ENCODE measurements around the gene HSD3B7. TPM values are rescaled to one million over a fixed set of nuclear protein-coding genes. Genes with fewer than 3 reads are reported as not detected.

Gene HSD3B7
- polyA plus RNA-seq, 10 donors = 7.1 to 13.8 (median 9.8) TPM

GRCh38 chr16:30956601-30957455 lies 28.2 kb upstream of the HSD3B7 start:
- peak; percentile 78 to 89 (median 83) for DNase-seq

DNA sequence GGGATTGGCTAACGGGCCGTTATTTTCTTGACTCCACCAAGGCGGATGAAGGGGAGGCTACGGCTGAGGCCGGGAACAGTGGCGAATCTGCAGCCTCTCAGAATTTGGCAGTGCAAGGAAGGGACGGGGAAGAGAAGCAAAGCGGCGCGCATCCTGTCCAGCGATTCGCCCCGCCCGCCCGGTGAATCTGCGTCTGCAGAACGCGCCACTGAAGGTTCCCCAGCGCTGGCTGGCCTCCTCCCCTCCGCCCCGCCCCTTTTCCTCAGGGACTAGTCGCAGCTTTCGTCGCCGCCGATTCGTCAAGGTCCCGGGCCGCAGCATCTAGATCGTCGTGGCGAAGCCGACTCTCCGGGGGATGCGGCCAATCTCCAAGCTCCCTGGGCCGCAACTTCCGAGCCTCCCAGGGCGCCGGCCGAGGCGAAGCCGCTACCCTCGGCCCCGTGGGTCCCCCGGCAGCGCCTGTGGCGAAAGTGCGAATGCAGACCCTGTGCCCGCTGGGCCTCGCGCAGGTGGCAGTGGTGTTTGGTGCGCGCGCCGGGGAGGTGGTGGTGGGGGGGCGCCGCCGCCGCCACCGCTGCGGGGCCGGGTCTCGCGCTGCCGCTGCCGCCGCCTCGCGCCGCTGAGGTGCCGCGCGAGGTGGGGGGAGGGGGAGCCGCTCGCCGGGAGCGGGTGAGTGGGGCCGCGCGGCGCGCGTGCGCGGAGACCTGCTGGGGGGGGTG lies 27.4 kb upstream of the HSD3B7 start, which contains the start of gene SETD1A:
SETD1A (plus strand) TSS at position 299 of the 719 bp plus-strand sequence. CDS start 978 bp downstream, outside the sequence.
- DNase-seq = peak; percentile 96 to 98 (median 96)

- DNase-seq = peak in 1 of 3 donors; percentile 70
Observed at GRCh38 chr16:30958175-30959079, 26.6 kb upstream of the HSD3B7 start.

DNA sequence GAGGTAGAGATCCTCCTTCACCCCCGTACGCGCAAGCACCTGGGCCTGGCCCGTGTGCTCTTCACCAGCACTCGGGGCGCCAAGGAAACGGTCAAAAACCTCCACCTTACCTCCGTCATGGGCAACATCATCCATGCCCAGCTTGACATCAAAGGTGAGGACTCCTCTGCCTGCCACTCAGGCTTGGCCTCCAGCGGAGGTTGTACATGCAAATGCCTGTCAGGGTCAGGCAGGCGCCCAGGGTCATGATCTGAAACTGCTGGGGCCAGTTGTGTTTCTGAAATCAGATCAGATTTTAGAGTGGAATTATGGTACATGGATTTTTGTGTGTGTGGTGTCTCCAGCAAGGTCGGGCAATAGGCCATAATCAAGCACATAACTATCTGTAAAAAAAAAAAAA lies 23.6 kb upstream of the HSD3B7 start:
- DNase-seq = no peak

- no peak for DNase-seq
Observed at GRCh38 chr16:30963925-30964511, 21.0 kb upstream of the HSD3B7 start.

DNA sequence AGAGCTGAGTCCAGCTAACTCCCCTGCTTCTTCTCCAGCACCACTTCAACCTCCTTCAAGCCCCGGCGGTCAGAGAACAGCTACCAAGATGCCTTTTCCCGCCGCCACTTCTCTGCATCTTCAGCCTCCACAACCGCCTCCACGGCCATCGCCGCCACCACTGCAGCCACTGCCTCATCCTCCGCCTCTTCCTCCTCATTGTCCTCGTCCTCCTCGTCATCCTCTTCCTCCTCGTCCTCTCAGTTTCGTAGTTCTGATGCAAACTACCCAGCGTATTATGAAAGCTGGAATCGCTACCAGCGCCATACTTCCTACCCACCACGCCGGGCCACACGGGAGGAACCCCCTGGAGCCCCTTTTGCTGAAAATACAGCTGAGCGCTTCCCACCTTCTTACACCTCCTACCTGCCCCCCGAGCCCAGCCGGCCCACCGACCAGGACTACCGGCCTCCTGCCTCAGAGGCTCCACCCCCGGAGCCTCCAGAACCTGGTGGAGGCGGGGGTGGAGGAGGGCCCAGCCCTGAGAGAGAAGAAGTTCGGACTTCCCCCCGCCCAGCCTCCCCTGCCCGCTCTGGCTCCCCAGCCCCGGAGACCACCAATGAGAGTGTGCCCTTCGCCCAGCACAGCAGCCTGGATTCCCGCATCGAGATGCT lies 20.3 kb upstream of the HSD3B7 start:
- DNase-seq = no peak

DNA sequence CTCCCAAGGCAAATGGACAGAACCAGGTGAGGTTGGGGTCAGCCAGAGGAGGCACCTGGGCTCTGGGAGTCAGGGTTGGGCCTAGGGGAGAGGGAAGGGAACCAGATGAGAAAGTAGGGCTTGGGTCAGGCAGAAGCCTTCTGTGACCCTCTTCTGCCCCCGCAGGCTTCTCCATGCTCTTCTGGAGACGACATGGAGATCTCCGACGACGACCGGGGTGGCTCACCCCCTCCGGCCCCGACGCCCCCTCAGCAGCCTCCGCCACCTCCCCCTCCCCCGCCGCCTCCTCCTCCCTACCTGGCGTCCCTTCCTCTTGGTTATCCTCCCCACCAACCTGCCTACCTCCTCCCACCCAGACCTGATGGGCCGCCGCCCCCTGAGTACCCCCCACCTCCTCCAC lies 19.6 kb upstream of the HSD3B7 start:
- no peak for DNase-seq

GRCh38 chr16:30966033-30966619 lies 18.9 kb upstream of the HSD3B7 start:
- no peak for DNase-seq

- DNase-seq = no peak
Observed at GRCh38 chr16:30967795-30968194, 17.2 kb upstream of the HSD3B7 start.

- DNase-seq = no peak
Observed at GRCh38 chr16:30969246-30969842, 15.7 kb upstream of the HSD3B7 start.

DNA sequence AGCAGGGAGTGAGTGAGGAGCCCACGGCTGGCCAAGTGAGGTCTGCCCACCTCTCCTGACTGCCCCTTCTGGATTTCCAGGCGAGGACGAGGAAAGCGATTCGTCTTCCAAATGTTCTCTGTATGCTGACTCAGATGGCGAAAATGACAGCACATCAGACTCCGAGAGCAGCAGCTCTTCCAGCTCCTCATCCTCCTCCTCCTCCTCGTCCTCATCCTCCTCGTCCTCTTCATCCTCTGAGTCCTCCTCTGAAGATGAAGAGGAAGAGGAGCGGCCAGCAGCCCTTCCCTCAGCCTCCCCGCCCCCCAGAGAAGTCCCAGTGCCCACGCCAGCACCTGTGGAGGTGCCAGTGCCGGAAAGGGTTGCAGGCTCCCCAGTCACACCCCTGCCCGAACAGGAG lies 13.7 kb upstream of the HSD3B7 start:
- no peak for DNase-seq

GRCh38 chr16:30972872-30973271 lies 12.1 kb upstream of the HSD3B7 start:
- no peak for DNase-seq

DNA sequence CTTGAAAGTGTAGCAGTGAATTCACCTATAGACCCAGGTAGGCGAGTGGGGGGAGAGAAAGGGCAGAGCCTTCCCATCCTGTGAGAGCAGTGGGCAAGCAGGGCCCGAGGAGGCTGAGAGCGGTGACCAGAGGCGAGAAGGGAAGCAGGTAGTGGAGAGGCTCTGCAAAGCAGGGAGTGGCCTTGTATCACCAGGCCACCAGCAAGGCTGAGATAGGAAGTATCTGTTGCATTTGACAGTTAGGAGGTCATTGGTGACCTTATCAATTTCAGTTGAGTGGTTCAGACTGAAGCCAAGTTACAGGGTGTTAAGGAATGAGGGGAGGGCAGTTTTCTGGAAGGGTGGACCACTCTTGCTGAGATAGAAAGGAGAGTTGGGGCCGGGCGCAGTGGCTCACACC lies 10.7 kb upstream of the HSD3B7 start:
- no peak for DNase-seq

GRCh38 chr16:30976486-30976885 lies 8.5 kb upstream of the HSD3B7 start:
- no peak for DNase-seq

DNA sequence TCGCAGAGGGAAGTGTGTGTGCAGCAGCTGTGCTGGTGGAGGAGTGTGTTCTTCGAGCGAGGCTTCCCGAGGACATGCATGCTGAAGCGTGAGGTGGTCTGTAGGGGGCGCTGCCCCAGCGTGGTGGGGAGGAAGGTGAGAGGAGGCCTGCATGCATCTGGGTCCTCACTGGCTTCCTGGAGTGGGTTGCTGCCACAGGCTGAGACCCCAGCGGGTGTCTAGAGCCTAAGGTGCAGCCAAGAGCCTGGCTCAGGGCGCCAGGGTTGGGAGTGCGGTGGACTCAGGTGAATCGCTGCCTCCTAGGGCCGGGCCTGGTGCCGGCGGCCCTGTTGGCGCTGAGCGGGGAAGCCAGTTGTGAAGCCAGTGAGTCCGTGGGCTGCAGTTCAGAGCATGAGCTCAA lies 7.5 kb upstream of the HSD3B7 start:
- DNase-seq = no peak

- no peak for DNase-seq
Observed at GRCh38 chr16:30979170-30980022, 5.6 kb upstream of the HSD3B7 start.

GRCh38 chr16:30980023-30980371 lies 5.0 kb upstream of the HSD3B7 start:
- DNase-seq = no peak

DNA sequence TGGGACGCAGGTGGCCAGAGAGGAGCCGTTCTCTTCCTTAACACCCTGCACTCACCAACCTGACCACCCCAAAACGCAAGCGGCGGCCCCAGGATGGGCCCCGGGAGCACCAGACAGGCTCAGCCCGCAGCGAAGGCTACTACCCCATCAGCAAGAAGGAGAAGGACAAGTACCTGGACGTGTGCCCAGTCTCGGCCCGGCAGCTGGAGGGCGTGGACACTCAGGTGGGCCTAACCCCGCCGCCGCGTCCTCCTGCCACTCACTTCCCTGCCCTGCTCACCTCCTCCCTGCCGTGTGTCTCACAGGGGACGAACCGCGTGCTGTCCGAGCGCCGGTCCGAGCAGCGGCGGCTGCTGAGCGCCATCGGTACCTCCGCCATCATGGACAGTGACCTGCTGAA lies 4.6 kb upstream of the HSD3B7 start:
- no peak for DNase-seq

DNA sequence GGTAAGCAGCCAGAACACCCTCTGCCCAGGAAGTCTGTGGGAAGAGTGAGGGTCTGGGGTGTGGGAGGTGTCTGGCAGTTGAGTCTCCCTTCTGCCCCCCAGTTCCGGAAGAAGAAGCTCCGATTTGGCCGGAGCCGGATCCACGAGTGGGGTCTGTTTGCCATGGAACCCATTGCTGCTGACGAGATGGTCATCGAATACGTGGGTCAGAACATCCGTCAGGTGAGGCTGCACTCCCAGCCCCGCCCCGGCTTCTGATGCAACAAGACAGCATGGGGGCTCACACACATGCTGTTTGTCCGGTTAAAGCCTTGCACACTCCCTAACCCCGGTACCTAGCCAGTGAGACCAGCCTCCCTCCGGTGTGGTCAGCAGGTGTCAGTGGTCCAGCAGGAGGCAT lies 4.0 kb upstream of the HSD3B7 start:
- no peak for DNase-seq

Data from muscle of back (tissue), 11 donors.